Esophagus (tissue), 2 donors: ENCODE results near the gene SLC7A6. TPM values are rescaled to one million over a fixed set of nuclear protein-coding genes. Genes with fewer than 3 reads are reported as not detected.

ENCODE experiments used
- H3K27ac ChIP-seq, 2 donors: one replicate each; pipeline ENCODE4 v1.5.1; 2013; ENCODE audit warnings: low read depth in 2 of 2, mild to moderate bottlenecking in 2 of 2, inconsistent platforms in 1 of 2, low read length in 1 of 2, moderate library complexity in 1 of 2
- H3K27me3 ChIP-seq, 2 donors: one replicate each; pipeline ENCODE4 v1.6.1; 2013; ENCODE audit warnings: low read length in 2 of 2, control low read depth in 1 of 2, mild to moderate bottlenecking in 1 of 2; ENCODE audit not compliant: insufficient read depth in 2 of 2, control insufficient read depth in 1 of 2
- H3K36me3 ChIP-seq, 2 donors: one replicate each; pipeline ENCODE4 v1.6.1; 2013; ENCODE audit warnings: low read length in 1 of 2; ENCODE audit not compliant: control insufficient read depth in 2 of 2, insufficient read depth in 2 of 2
- H3K4me1 ChIP-seq, 2 donors: one replicate each; pipeline ENCODE4 v1.6.1; 2013; ENCODE audit warnings: low read length in 1 of 2; ENCODE audit not compliant: control insufficient read depth in 2 of 2, insufficient read depth in 2 of 2
- H3K4me3 ChIP-seq, 2 donors: one replicate each; pipeline ENCODE4 v1.5.1; 2013; ENCODE audit warnings: low read length in 2 of 2, mild to moderate bottlenecking in 2 of 2, low read depth in 1 of 2, moderate library complexity in 1 of 2
- H3K9me3 ChIP-seq, 2 donors: one replicate each; pipeline ENCODE4 v1.6.1; 2013; ENCODE audit warnings: mild to moderate bottlenecking in 2 of 2, low read depth in 1 of 2, low read length in 1 of 2, moderate library complexity in 1 of 2; ENCODE audit not compliant: control insufficient read depth in 2 of 2, insufficient read depth in 1 of 2
- WGBS, 2 donors: extraction: QIAGEN DNeasy Blood & Tissue Kit; methylation state at CpG; one replicate each; pipeline ENCODE4 v1.1.7; 2013; 5-methylcytosine and 5-hydroxymethylcytosine counted together
- polyA plus RNA-seq, 2 donors: library from polyadenylated mRNA; stranded (reverse); fragments of 200-250 nt; gene quantifications; one replicate each; pipeline ENCODE4 v1.2.3, GENCODE V29; 2013
- donor health status: healthy with polysubstance abuse.
- donor health status: Bipolar disorder and iron deficiency.

Gene SLC7A6
- polyA plus RNA-seq, 2 donors, result 4.1 to 4.2 TPM

GRCh38 chr16:68332411-68333121 is 68.2 kb downstream of the SLC7A6 start:
- WGBS, 2 donors, result 51 to 70% methylated on average over 7 of the region's 7 CpGs
- Histone ChIP-seq H3K36me3 (peaks cover 2 to 8% of the 10 kb centered on the region in 2 donors), H3K4me1 (no peaks in the 10 kb centered on the region), H3K27ac (peak overlapping the region in 1 of 2 donors; percentile 6), H3K9me3 (no peaks in the 10 kb centered on the region), H3K27me3 (no peaks in the 10 kb centered on the region), H3K4me3 (no peak overlapping the region)

- WGBS, 2 donors, result 84 to 87% methylated on average over 5 of the region's 5 CpGs
- Histone ChIP-seq H3K27ac (no peak overlapping the region), H3K4me3 (no peak overlapping the region), H3K36me3 (peaks cover 10 to 32% of the 10 kb centered on the region in 2 donors), H3K4me1 (no peaks in the 10 kb centered on the region), H3K27me3 (no peaks in the 10 kb centered on the region), H3K9me3 (no peaks in the 10 kb centered on the region)
Observed at GRCh38 chr16:68335175-68335574, 70.8 kb downstream of the SLC7A6 start.

- peaks cover 14 to 31% of the 10 kb centered on the region in 2 donors for H3K36me3 ChIP-seq
- H3K4me3 ChIP-seq, result no peak overlapping the region
- no peaks in the 10 kb centered on the region for H3K9me3 ChIP-seq
- H3K4me1 ChIP-seq, result no peaks in the 10 kb centered on the region
- no peaks in the 10 kb centered on the region for H3K27me3 ChIP-seq
- no peak overlapping the region for H3K27ac ChIP-seq
- WGBS, 2 donors, result 93 to 96% methylated on average over 16 of the region's 16 CpGs
Observed at GRCh38 chr16:68338326-68339119, 74.2 kb downstream of the SLC7A6 start.

DNA sequence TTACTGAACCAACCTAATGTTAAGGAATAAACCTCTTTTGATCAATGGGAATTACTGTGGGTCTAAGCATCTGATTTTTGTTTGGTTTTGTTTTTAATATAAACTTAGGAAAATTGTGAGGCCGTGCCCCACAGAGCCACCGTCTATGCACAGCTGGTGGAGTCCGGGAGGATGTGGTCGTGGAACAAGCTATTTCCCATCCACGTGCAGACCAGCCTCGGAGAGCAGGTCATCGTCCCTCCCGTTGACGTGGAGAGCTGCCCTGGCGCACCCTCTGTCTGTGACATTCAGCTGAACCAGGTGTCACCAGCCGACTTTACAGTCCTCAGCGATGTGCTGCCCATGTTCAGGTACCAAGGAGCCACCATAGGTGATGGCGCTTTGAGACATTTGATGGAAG is 74.9 kb downstream of the SLC7A6 start:
- no peaks in the 10 kb centered on the region for H3K4me1 ChIP-seq
- H3K27ac ChIP-seq, result no peak overlapping the region
- WGBS, 2 donors, result 92 to 93% methylated on average over 13 of the region's 13 CpGs
- peaks cover 15 to 31% of the 10 kb centered on the region in 2 donors for H3K36me3 ChIP-seq
- H3K27me3 ChIP-seq, result no peaks in the 10 kb centered on the region
- no peak overlapping the region for H3K4me3 ChIP-seq
- no peaks in the 10 kb centered on the region for H3K9me3 ChIP-seq

- Histone ChIP-seq H3K27ac (no peak overlapping the region), H3K4me1 (no peaks in the 10 kb centered on the region), H3K4me3 (no peak overlapping the region), H3K36me3 (peaks cover 19 to 48% of the 10 kb centered on the region in 2 donors), H3K9me3 (no peaks in the 10 kb centered on the region), H3K27me3 (no peaks in the 10 kb centered on the region)
- WGBS, 2 donors, result 87% methylated on average over 7 of the region's 7 CpGs
Observed at GRCh38 chr16:68342620-68343019, 78.3 kb downstream of the SLC7A6 start.

DNA sequence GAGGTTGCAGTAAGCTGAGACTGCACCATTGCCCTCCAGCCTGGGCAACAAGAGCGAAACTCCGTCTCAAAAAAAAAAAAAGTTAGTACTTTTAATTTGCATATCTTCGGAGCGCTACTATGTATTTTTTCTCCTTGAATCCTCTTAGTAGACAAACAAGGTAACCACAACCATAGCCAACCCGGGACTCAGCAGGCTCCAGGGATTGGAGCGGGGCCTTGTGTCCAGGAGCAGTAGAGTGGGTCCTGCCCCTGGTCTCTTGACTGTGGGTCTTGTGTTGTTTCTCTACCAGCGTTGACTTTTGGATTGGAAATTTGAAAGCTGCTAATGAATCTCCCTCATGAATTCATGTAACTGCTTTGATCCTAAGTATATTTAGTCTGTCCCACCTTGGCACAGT is 78.8 kb downstream of the SLC7A6 start:
- H3K4me3 ChIP-seq, result no peak overlapping the region
- peaks cover 19 to 46% of the 10 kb centered on the region in 2 donors for H3K36me3 ChIP-seq

DNA sequence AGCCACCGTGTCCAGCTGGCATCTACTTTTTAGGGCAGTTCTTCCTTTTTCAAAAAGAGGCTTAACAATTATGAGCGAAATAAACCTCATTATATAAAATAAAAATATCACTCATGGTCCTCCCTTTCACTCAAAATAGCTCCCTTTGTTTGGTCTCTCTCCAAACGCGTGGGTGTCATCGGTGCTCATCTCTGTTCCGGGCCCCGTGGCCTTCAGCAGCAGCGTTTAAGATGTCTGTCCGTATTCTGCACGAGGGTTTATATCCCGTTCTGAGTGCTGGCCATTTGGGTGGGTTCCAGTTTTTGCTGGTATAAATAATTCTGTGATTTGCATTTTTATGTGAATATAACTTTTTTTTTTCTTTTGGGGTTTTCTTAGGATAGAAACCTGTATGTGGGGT is 79.9 kb downstream of the SLC7A6 start:
- Histone ChIP-seq H3K36me3 (peaks cover 19 to 42% of the 10 kb centered on the region in 2 donors), H3K4me3 (no peak overlapping the region)
- WGBS, 2 donors, result 71 to 80% methylated on average over 11 of the region's 11 CpGs

More for the DNA sequence above, 78.8 kb downstream of the SLC7A6 start:
- WGBS, 2 donors, result 94 to 95% methylated on average over 7 of the region's 7 CpGs
- Histone ChIP-seq H3K9me3 (no peaks in the 10 kb centered on the region), H3K27me3 (no peaks in the 10 kb centered on the region), H3K27ac (no peak overlapping the region), H3K4me1 (no peaks in the 10 kb centered on the region)

GRCh38 chr16:68345351-68345810 is 81.1 kb downstream of the SLC7A6 start:
- Histone ChIP-seq H3K36me3 (peaks cover 12 to 36% of the 10 kb centered on the region in 2 donors), H3K27me3 (no peaks in the 10 kb centered on the region), H3K9me3 (no peaks in the 10 kb centered on the region), H3K27ac (no peak overlapping the region), H3K4me3 (no peak overlapping the region), H3K4me1 (no peaks in the 10 kb centered on the region)
- WGBS, 2 donors, result 77 to 80% methylated on average over 11 of the region's 11 CpGs

More for the DNA sequence above, 79.9 kb downstream of the SLC7A6 start:
- no peaks in the 10 kb centered on the region for H3K4me1 ChIP-seq
- H3K27me3 ChIP-seq, result no peaks in the 10 kb centered on the region
- H3K27ac ChIP-seq, result no peak overlapping the region
- H3K9me3 ChIP-seq, result no peaks in the 10 kb centered on the region

DNA sequence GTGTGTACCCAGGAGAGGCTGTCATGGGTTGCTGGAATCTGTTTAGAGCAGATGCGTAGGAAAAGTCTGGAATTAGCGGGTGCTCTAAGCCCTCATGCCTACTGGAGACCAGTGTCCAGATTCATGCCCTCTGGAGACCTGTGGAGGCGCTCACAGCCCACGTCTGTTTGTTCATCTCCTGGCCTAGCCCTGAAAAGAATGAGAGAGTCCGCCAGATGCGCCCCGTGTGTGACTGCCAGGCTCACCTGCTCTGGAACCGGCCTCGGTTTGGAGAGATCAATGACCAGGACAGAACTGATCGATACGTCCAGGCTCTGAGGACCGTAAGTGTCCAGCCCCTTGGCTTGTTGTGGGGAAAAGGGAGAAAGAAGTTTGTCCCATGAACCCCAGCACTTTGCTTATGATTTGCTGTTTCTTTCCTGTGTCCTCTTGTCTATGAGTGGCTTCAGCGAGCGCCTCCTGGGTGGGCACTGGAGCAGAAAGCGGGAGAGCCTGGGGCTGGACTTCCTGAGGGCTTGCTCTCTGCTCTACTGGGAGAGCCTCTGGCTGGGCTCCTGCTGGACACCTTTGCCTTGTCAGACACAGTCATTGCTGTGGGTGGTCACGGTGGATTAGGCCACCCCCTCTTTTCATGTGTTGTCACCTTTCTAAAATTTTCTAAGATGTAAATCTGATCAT is 81.8 kb downstream of the SLC7A6 start:
- Histone ChIP-seq H3K9me3 (no peaks in the 10 kb centered on the region), H3K36me3 (peaks cover 12 to 36% of the 10 kb centered on the region in 2 donors), H3K4me1 (no peaks in the 10 kb centered on the region), H3K27ac (no peak overlapping the region), H3K4me3 (no peak overlapping the region), H3K27me3 (no peaks in the 10 kb centered on the region)
- WGBS, 2 donors, result 95% methylated on average over 16 of the region's 16 CpGs
